NCI-H460 (cell line): ENCODE results near the gene LUZP4. TPM values are rescaled to one million over a fixed set of nuclear protein-coding genes. Genes with fewer than 3 reads are reported as not detected.
"Not testable (repeated sequence)": the region's sequence is repeated elsewhere in the genome, so short reads cannot be mapped to it uniquely, and the experiment has no call there.

ENCODE experiments used
- DNase-seq: peaks from one replicate; pipeline ENCODE4 v3.0.0-alpha.2; 2016; ENCODE audit warnings: low read depth; ENCODE audit errors: extremely low read depth
- polyA plus RNA-seq: library from polyadenylated mRNA; depleted of rRNA; stranded (reverse); fragments of >200 nt; gene quantifications from 2 replicates; pipeline ENCODE4 v1.2.3, GENCODE V29; 2014; cell fraction: nucleus; rRNA removed
- total RNA-seq: library from RNA; depleted of rRNA; stranded (reverse); fragments of >200 nt; shearing (Covaris generic); gene quantifications from 2 replicates; pipeline ENCODE4 v1.2.3, GENCODE V29; 2014; rRNA removed

LUZP4 gene, protein sequence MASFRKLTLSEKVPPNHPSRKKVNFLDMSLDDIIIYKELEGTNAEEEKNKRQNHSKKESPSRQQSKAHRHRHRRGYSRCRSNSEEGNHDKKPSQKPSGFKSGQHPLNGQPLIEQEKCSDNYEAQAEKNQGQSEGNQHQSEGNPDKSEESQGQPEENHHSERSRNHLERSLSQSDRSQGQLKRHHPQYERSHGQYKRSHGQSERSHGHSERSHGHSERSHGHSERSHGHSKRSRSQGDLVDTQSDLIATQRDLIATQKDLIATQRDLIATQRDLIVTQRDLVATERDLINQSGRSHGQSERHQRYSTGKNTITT
- total RNA-seq = not detected in 2 replicates
- not detected in 2 replicates for polyA plus RNA-seq

DNA sequence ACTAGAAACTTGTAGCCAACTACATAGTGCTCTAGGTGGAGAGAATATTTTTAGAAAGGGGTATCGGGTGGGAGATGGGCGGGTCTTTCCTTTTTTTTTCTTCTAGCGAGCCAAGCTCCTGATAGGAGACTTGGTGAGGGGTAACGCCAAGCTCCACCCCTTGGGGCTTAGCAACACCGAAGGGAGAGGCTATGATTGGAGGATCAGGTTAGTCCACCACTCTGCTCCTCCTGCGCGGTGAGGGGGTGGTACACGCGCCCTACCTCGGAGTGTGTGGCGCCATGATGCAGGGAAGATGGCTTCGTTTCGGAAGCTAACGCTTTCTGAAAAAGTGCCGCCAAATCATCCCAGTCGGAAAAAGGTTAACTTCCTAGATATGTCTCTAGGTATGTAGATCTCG, at the start of gene LUZP4:
LUZP4 (plus strand) TSS at position 251 of the 400 bp plus-strand sequence; CDS start at position 296, 45 bp downstream.
- no peak for DNase-seq

DNA sequence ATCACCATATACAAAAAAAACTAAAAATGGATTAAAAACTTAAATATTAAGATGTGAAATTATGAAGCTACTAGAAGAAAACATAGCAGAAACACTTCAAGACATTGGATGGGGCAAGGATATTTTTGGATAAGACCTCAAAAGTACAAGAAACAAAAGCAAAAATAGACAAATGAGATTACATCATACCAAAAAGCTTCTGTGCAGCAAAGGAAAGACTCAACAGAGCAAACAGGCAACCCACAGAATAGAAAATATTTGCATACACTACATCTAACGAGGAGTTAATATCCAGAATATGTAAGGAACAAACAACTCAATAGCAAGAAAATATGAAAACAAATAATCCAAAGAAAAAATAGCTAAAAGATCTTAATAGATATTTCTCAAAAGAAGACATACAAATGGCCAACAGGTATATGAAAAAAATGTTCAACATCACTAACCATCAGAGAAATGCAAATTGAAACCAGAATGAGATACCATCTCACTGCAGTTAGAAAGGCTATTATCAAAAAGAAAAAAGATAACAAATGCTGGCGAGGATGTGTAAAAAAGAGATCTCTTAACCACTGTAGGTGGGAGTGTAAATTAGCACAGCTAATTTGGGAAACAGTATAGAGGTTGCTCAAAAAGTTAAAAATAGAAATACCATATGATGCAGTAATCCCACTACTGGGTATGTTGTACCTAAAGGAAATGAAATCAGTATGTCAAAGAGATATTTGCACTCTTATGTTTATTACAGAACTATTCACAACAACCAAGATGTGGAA, 37.9 kb upstream of the LUZP4 start:
- DNase-seq = no peak

DNA sequence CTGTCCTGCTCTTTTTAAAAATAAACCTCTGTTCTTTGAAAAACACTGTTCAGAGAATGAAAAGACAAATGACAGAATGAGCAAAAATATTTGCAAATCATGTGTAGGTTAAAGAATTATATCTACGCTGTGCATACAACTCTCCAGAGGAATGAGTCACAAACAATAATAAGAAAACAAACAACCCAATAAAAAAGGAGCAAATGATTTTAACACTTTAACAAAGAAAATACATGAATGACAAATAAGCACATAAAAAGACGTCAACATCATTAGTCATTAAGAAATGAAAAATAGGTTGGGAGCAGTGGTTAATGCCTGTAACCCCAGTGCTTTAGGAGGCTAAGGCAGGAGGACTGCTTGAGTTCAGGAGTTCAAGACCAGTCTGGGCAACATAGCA, 34.5 kb upstream of the LUZP4 start:
- DNase-seq = no peak

DNA sequence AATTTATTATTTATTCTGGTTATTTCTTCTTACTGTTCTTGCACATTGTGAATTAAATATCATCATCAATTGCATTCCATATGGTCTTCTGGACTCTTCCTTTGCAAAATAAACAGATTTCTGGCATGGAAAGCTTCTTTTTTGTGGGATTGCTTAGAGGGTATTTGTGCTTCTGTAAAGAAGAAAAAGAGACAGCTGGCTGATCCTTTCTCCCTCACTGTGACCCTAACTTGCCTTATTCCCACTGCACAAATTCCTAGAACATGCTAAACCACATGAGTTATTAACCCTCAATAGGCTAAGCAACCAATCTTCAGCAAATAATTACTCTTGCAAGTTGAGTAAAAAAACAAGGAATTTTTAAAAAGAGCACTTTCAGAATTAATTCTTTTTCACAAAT, 31.8 kb upstream of the LUZP4 start:
- DNase-seq = no peak

DNA sequence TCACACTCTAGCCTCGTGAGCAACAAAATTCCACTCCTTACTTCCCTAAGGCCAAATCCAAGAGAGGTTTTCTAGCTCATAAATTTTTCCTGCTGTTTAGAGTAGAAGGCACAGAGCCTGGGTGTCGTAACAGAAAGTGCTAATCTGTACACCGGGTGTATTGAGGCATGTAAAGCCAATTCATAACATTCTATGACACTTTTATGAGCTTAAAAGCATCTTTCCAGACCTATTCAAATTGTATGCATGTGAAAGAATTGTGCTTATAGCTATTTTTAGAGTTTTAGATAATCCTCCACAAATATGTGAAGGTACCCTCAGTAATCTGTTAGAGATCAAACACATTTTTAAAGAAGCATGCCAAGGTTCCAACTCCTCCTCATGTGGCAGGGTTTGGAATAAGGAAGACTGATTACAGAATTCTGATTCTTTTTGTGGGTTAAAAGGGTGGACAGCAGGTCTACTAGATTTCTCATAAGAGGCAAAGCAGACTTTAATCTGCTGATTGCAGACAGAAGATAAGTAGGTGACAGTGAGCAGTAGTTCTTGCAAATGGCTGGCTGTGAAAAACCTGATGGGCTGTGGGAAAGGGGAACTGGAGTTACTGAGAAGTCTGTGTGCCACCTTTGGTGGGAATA, 30.2 kb upstream of the LUZP4 start:
- DNase-seq = no peak

DNA sequence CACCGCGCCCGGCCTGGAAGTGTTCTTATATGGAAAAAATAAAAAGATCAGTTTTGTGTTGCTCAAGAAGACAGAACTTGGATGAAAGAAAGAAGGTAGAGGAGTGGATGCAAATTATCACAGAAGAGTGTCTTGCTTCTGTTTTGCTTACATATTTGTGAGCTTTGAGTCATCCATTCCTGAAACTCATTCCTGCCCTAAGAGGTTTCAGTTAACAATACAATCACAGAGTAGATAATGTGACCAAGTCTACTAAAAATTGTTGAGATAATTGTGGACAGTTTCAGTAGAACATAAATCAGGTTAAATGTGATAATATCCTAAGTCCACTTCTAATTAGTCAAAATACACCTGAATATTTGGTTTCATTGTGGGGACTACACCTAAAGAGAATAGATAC, 29.2 kb upstream of the LUZP4 start:
- no peak for DNase-seq

DNA sequence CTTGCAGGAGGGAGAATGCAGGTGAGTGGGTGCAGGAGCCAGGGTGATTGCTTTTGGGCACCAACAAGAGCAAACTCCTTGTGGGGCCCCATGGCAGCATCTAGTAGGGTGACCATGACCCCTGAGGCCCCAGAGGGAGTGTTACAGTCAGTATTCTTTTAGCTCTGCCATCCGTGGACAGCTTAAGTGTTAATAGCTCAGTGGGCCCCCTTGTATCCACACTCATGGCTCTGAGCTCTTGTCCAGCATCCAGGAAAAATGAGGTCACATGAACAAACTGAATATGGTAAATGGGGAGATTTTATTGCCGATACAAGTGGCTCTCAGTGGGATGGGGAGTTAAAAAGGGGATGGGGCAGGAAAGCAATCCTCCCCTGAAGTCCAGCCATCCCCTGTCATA, 28.4 kb upstream of the LUZP4 start:
- DNase-seq = no peak

DNA sequence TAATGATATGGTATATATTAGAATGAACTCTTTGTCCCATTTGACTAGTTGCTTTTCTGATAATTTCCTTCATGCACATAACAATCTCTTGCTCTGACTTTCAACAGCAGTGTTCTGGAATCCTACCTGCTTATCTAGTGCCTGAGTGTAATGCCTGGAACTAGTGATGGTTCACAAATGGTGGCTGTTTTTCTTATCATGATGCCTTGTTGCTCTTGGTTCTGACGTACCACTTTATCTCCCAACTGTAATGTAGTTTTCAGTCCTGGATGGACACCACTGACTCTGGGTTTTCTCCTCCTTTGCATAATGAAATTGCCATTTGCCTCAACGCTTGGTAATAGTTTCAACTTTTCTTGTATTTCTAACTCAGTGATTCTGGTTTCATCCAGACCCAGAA, 25.5 kb upstream of the LUZP4 start:
- no peak for DNase-seq

DNA sequence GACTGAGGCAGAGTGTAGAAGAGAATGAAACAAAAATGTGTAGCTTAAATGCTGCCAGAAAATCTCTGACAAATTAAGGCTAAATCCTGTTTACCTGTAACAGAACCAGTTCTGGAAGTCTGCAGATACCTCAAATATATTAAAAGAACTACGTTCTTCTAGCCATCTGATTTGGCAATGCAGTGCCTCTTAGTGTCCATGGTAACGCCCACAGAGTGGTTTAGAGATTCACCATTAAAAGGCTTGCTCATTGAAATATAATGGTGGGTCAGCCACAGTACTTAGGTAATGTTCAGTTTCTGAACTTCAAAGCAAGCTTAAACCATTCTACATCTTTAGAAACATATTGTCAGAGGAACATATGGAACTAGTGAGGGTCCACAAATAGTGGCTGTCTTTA, 23.2 kb upstream of the LUZP4 start:
- no peak for DNase-seq

DNA sequence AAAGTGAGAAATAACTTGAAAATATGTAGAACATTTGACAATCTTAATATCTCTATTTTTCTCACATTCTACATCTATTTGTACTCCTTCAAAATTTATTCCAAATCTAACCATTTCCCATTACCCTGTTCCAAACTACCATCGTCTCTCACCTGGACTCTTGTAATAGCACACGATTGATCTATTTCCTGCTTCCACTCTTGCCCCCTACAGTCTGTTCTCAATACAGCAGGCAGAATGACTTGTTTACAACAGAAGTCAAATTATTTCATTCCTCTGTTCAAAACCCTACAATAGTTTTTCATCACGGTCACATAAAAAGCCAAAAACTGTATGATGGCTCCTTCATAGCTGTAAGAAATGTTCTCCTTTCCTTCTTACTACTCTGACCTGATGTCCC, 21.1 kb upstream of the LUZP4 start:
- DNase-seq = no peak

DNA sequence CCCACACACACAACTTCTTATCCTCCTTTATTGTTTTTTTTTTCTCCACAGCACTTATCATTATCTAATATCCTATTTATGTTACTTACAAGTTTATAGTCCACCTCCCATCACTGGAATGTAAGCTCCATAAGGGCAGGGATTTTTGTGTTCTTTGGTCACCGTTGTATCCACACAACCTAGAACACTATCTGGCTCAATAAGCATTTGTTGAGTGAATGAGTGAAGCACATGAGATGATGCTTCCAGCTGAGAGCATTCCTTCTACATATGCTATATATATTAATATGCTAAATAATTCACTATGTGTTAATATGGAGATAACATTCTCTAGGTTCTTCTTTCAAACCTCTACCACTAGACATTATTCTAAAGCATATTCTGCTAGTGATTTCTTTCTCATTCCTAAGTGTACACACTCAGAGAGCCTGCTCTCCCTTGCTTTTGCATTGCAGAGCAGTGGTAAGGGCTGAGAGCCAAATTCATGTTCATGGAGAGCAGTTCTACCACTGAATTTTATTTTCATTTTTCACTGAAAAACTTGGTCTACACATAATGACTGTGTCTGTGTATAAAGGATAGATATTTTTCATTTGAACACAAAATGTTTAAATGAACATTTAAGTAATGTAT, 20.3 kb upstream of the LUZP4 start:
- DNase-seq = no peak

DNA sequence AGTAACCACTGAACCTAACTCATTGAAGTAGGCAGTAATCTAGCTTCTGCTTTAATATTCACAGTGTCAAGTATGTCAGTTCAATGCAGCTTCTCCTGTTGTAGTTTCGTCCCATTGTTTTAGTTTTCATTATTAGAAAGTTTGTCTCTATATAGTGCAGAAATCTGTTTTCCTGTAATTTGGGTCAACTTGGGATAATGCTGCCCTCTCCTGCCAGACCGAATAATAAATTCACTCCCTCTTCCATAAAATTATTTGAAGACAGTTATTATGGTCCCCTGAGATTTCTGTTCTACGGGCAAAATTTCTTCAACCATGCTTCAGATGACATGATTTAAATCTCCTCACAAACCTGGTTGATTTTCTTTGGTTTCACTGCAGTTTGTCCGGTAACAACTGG, 4.6 kb upstream of the LUZP4 start:
- no peak for DNase-seq

DNA sequence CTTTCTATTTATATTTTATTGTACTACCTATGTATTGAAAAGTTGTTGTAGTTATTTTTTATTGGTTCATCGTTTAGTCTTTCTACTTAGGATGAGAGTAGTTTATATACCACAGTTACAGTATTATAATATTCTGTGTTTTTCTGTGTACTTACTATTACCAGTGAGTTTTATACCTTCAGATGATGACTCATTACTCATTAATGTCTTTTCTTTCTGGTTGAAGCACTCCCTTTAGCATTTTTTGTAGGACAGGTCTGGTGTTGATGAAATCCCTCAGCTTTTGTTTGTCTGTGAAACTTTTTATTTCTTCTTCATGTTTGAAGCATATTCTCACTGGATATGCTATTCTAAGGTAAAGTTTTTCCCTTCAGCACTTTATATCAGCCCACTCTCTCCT, 7.7 kb downstream of the LUZP4 start:
- no peak for DNase-seq

DNA sequence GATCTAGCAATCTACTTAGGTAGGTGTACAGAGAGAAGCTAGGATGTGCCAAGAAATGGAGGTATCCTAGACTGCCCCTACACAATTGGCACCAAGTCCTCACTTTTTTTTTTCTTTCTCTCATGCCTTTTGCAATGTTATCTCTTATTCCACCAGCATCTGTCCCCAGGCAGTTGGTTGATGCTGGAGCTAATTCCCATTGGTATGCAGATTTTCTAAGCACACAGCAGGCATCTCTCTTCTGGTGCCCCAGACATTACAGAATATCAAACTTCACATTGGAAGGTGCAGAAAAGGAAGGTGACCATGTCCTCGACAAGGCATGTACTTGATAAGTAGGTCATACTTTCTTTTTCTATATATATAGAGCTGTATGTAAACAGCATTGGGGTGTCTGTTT, 21.6 kb downstream of the LUZP4 start:
- no peak for DNase-seq

DNA sequence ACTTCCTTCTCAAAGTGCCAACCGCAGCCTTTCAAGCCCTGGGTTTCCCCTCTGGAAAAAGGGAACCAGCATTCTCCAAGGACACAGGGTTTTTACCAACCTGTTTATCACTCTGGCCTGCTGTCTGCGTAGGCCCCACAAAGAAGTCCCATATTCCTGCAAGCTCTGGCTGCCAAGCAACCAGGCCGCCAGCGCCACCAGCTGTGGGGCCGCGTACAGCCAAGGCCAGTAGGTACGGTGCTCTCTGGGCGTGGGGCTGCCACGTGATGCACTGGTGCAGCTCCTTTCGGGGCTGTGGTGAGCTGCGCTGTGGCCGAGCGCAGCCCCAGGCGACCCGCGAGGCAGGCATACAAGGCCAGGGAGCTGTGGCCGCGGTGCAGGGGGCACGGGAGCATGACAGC, 22.1 kb downstream of the LUZP4 start:
- DNase-seq = no peak

DNA sequence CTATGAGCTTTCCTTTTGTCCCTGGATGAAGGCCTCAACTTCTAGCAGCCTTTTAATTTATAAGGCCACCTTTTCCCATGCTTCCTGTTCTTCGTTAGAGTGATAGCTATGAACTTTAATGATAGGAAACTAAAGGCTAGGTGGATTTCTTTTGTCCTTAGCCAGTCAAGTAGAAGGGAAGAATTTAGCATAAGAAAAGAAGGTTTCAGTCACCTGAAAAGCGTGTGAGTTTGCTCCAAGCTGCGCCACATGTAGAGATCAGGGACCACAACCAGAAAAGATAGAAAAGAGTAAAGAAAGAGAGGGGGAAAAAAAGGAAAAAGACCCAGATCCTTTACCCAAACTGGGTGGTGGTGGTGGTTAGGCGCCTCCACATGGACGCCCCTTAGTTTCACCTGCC, 28.6 kb downstream of the LUZP4 start:
- no peak for DNase-seq

DNA sequence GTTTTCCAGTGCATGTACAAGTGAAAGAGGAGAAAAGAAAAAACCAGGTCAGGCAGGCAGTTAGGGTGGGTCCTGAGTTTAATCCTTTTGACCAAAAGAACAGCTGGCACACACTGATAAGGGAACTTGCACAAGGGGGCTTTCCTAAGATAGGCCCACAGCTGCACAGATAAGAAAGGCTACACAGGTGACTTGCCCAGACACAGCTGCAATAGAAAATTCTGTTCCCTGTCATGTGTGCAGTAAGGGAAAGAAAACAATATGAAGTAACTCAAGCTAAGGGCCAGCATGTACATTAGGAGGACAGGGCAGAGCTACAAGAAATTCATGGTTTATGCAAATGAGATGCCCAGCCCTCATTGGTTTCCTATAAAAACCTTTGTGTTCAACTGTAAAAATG, 32.9 kb downstream of the LUZP4 start:
- no peak for DNase-seq

DNA sequence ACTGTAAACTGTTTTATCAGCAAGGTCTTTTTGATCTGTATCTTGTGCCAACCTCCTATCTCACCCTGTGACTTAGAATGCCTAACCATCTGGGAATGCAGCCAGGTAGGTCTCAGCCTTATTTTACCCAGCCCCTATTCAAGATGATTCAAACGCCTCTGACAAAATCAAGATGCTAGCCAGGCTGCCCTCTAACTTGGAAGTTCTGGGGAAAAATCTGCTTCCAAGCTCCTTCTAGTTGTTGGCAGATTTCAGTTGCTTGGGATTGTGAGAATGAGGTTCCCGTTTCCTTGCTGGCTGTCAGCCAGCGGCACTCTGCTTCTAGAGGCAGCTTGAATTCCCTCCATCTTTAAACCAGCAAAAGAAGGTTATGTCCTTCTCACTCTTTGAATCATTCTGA, 34.7 kb downstream of the LUZP4 start:
- no peak for DNase-seq

DNA sequence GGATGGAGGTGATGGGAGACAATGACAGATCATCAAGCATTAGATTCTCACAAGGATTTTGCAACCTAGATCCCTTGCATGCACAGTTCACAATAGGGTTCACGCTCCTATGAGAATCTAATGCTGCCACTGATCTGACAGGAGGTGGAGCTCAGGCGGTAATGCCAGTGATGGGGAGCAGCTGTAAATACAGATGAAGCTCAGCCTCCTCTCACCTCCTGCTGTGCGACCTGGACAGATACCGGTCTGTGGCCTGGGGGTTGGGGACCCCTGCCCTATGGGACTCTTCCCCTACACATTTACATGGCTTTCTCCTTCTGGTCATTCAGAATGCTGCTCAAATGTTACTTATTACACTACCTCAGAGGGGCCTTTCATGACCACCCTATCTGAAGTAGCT, 39.8 kb downstream of the LUZP4 start:
- DNase-seq = not testable (repeated sequence)

DNA sequence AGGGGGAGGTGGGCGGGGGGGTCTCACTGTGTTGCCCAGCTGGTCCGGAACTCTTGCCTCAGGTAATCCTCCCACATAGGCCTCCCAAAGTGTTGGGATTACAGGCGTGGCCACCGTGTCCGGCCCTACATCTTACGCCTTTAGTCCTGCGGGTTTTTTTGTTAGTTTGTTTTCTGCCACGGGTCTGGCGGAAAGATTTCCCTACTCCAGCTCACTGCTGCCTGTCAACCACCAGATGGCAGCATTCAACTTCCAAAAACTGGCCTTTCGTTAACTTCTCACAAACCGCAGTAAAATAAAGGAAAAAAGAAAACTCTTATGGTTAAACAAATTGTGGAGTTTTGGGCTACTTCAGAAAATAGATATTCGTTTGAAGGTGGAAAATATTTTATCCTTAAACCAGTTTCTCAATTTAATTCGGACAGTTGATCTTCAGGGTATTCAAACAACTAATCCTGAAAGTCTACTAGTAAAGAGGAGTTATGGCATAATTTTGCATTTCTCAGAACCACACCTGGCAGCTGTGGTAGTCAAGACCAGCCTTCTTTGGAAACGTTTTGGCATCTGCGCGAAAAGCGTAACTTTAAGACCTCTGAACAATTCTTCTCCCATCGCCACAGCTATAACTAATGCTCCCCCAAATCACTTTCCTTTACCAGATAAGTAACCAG, 41.1 kb downstream of the LUZP4 start:
- peak; percentile 55 for DNase-seq

DNA sequence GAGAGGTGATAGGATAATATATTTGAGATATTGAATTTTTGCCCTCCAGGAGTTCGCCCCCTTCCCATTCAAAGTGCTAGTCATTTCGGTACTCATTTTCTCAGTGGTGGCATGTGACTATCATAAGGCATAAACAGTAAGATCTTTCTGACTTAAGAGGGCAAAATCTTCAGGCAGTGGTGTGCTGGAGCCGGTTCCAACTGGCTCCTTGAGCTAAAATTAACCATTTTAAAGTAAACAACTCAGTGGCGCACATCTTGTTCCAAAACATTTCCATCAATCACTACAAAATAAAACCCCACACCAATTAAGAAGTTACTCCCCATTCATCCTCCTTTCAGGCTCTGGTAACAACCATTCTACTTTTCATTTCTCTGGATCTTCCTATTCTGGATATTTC, 43.3 kb downstream of the LUZP4 start:
- DNase-seq = no peak
